HG02885 (cell line): ENCODE data around the gene HEPACAM2.

Experiments
- ATAC-seq: cut with Tn5 transposase; IDR thresholded peaks from one replicate; pipeline ENCODE4 v1.9.1; 2021; ENCODE audit warnings: mild to moderate bottlenecking; ENCODE audit not compliant: unreplicated experiment, poor library complexity

The HEPACAM2 gene

DNA sequence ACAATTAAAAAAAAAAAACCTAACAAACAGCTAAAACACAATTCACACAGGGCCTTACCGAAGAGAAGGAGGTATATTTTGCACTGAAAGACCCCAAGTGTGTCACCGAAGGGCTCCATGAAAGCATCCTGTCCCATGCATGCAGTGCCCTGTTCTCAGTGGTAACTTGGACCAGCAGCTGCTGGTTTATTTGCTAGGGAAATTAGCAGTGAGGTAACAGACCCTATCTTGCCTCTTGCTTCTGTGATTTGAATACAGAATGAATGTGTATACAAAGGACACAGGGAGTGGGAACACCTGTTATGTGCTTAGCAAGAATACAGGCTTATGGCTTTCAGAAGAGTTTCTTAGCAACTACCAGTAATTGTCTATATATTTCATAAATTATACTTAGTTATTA, at the start of gene HEPACAM2:
TSS of gene HEPACAM2 (minus strand) at position 160 of the 400 bp plus-strand sequence.
- no peak for ATAC-seq

DNA sequence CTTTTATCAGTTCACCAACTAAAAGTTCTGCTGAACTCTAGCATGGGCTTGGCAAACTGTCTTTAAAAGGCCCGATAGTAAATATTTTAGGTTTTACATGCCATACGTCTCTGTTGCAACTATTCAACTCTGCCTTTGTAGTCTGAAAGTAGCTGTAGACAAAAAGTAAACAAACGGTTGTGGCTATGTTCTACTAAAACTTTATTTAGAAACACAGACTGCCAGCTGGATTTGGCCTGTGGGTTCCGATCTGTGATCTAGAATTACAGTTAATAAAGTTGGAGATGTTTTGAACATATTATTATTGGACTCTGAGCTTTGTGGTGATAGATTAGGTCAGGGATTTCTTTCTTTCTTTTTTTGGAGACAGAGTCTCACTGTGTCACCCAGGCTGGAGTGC, 39.0 kb upstream of the HEPACAM2 start:
- no peak for ATAC-seq

DNA sequence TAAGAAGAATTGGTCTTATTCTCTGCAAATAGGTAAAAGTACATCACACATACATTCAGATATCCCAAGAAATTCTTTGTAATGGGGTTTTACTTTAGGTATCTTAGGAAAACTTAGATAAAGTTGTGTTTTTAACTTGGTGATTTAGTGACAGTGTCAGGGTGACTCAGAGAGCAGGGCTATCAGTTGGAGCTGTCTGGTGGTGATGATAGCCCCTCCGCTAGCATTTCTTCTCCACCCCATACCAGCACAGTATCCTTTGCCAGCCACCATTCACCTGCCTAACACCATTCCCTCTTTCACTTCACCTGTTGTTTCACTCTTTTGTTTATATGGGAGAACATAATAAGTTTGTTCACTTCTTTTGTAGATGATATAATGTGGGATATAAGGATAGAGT, 36.3 kb upstream of the HEPACAM2 start:
- ATAC-seq, result no peak

DNA sequence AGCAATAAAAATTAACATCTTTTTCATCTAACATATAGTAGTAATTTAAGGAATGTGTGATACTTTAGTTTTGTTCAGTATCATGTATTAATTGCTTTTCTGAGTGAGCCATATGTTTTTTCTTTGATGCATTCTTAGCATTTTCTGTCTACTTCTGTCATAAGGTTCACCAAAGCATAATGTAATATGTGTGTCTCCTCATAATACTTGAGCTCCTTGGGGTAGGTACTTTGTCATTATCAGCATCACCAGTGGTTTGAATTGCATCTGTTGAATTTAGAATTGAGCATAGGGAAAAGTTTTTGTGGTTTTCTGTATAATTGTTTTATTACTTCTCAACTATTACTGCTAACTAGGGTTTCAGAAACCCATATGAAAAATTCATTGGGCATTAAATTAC, 32.4 kb upstream of the HEPACAM2 start:
- ATAC-seq, result no peak

DNA sequence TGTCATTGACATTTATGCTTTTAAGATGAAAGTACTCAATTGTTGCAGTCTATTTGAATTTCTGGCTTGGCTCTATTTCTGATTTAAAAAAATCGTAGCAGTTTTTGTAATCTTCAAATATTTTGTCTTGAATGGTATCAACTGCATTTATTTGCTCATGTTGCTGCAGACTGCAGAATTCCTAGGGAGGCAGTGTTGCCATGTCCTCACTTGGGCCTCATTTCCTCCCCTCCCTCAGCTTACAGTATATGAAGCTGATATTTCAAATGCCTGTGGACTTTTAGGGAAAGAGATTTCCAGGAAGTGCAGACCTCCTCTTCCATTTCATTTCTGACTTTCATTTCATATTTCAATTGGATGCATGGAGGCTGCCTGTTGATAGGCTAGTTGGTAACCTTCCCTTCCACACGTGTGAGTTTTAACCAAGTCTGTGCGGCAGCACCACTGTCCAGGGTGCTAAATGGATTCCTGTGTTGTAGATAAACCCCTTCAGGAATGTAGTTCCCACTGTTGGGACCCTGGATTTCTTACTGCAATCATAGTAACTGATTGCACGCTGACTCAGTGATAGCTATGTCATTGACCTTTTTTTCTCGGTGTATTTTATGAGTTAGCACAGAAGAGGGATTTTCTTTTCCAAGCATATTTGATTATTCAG, 23.4 kb upstream of the HEPACAM2 start:
- ATAC-seq, result no peak

DNA sequence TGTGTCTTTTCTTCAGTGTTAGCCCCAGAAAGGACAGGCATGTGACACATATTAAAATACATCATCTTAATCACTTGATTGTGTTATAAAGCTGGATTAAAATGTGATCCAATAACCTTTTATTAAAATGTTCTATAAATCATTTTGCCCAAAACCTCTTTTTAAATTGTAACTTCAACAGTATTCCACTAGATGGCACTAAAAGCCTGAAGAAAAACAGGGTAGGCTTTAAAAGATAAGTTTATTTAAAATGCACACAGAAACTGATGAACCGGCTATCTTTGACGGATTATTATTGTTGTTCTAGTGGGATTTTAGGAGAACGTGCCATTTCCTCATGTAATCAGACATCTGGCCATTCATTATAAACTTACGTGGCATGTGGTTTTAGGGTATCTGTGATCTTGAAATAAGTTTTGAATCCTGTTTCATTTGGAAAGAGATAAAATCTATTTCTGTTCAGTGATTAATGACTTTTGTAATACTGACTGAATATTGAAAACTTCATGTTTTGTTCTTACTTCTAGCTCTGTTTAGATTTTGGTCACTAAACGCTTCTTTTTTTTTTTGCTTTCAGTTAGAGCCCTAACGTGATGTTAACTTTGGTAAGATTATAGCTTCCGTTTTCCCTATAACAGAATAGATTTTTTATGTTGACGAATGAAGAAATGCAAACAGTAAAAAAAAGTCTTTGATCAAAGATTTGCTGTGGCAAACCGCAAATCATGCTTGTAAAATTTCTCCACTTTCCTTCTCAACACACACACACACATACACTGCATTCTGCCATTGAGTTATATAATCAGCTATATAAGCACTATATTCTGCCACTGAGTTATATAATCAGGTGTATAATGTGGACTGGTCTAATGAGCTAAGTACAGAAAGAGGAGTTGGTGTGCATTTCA, 19.5 kb upstream of the HEPACAM2 start:
- ATAC-seq, result no peak

DNA sequence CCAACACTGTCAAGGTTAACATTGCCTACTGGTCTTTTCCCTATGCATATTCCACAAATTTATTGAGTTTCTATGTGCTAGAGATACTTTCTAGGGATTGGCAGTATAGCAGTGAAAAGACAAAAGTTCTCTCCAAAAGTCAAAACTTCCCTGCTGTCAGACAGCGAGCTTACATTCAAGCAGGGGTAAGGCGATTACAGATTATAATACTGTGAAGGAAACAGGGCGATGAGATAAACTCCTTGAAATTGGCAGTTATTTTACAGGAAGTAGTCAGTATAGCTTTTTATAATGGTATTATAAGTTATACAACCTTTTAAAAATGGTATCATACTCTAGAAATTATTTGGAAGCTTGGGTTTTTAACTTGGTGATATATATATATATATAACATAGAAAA, 15.8 kb upstream of the HEPACAM2 start:
- ATAC-seq, result no peak

DNA sequence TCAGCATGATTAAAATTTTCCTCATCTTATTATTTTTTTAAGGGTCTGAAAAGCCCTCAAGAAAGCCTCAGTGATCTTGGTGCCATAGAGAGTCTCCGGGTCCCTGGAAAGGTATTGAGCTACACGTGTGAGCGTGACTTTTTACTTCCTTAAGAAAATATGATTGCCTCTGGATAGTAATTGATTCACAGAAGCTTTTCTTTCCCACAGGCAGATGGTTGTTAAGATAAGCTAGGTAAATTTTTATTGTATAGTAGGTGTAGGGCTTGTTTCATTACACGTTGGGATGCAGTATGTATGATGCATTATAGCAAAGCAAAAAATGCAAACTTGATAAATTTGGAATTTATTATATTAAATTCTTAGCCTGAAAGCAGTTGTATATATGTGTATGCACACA, 13.6 kb upstream of the HEPACAM2 start:
- no peak for ATAC-seq

DNA sequence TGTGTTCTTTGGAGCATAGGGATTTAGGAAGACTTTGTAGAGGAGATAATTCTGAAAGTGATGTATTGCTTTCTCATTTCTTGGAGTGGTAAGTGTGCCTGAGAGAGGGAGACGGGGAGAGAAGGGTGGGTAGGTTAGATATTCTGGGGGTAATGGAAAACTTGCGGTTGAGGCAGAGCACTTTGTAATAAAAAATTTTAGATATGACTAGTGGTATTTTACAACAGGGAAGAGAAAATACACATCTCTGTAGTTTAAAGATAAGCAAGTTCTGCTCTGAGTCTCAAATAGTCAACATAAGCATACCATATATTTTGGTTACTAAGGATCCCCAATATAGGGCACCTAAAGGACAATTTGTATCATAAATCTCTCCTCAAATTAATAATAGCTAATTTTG, 12.5 kb upstream of the HEPACAM2 start:
- ATAC-seq, result no peak

DNA sequence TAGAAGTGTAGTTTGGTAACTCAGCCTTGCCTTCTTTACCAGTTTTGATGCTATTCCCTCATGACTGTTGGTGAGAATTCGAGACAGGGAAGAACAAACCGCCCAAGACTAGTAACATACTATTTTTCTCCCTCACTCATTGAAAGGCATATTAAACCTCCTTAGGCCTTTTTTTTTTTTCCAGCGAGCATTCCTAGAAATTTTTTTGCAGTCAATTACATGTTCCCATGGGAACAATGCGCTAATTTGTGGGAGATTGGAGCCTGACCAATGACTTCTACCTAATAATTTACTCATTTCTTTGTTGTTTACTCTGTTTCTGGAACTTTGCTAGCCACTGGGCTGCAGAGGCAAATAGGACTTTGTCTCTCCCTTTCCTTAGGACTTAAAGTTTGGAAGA, 11.9 kb upstream of the HEPACAM2 start:
- no peak for ATAC-seq

DNA sequence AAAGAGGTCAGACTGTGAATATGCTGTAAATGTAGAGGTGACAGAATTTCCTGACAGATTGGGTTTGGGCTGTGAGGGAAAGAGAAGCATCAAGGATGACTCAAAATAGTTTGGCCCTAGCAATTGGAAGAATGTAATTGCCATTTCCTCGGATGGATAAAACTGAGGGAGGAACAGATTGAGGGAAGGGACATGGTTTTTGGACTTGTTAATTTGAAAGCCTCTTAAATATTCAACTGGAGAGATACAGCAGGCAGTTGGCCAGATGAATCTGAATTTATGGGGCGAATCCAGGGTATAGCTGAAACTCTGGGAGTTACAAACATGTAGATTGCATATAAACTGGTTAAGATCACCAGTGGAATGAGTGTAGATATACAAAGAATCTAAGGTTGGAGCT, 9.3 kb upstream of the HEPACAM2 start:
- ATAC-seq, result no peak

DNA sequence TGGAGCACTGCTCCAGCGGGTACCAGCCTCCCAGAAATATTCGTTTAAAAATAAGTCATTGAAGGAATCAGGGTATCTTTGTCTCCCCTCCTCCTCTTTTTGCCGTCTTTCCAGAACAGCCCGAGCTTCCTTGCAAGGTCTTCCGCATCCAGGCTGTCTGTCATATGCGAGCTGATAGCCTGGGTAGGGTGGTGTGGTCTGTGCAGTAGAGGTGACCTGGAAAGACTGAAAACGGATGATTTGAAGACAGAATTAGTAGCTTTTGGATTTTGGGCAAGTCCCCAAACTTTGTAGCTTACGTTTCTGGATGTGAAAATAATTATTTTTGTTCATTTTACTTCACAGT, 6.4 kb upstream of the HEPACAM2 start:
- peak; percentile 7 for ATAC-seq

DNA sequence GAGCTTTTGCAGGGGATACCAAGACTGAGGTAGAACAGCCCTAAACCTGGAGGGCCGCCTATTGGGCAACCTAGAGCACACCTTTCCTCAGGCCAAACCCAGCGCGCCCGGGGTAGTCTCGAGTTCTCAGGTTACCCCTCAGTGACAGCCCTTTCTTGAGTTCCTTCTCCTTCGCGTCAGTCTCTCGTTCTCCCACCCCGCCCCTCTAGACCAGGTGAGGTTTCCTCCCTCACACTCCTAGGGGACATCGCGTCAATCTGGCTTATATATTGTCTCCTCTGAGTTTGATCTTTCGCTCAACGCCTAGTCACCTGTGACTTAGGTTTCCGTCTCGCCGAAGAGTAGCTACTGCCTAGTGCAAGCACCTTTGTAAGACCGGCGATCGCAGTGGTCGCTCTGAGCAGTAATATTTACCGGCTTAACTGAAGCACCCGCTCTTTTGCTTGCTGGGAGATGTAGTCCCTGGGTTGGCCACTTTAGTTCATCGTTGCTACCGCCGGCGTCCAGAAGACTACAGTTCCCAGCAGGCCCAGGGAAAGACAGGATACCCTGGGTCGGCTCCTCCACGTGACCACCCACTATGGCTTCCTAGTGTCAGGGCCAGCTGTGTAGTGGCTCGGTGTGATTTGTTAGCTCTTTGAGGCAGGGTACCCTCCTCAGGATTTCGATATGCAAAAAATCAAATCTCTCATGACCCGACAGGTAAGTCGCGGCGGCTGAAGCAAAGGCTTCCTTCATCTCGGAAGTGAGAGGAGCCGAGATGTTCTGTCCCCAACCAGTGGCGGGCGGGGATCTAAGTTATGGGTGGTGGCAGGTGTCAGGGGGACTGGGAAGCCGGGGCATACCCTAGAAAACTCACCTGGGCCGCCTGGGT, 5.8 kb upstream of the HEPACAM2 start, which contains the start of gene VPS50:
TSS of gene VPS50 (plus strand) at position 568 of the 874 bp plus-strand sequence. CDS start at position 670, 102 bp downstream.
- peak; percentile 98 for ATAC-seq

DNA sequence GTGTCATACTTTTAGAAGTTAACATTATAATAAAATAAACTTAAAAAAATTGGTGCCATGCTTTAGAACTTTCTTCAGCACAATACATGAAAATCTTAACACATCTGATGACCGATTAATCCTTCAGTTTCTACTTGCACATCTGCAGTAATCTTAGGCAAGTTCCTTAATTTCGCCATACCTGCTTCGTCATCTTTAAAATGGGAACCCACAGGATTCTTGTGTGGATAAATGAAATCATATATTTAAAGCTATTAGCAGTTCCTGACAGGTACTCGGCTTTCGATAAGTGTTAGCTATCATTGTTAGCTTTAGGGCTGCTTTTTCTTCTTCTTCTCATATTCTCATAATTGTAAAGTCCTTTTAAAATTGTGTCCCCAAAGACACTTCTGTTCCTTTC, 5.0 kb upstream of the HEPACAM2 start:
- no peak for ATAC-seq

DNA sequence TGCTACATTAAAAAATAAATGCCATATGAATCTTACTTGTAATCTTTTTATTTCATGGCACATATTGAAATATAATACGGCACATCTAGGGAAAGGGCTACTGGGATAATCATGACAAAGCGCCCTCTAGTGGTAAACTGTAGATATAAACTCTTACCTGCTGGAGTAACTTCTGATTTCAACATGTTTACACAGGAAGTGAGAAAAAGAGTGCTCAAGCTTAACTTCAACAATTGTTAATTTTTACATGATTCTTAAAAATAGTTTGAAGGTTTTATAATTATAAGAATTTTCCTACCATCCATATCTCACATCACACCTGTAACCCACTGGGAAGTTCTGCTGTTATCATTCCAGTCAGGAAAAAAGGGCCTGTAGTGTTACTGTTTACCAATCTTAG, 2.0 kb upstream of the HEPACAM2 start:
- peak; percentile 24 for ATAC-seq

DNA sequence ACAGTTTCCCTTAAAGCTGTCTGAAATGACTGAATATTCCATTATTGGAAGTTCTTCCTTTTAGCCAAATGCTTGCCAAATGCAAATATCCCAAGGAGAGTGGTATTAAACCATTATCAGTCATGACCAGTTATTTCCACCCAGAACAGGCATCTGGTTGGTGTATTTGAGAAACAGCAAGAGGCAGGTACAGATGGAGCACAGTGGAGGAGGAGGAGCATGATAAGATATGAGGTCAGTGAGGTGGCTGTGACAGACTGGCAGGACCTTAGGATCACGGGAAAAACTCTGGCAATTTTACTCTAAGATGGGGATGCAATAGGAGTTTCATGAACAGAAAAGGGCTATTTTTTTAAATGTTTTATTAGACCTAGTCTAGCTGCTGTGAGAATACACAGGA, 6.4 kb downstream of the HEPACAM2 start:
- no peak for ATAC-seq

DNA sequence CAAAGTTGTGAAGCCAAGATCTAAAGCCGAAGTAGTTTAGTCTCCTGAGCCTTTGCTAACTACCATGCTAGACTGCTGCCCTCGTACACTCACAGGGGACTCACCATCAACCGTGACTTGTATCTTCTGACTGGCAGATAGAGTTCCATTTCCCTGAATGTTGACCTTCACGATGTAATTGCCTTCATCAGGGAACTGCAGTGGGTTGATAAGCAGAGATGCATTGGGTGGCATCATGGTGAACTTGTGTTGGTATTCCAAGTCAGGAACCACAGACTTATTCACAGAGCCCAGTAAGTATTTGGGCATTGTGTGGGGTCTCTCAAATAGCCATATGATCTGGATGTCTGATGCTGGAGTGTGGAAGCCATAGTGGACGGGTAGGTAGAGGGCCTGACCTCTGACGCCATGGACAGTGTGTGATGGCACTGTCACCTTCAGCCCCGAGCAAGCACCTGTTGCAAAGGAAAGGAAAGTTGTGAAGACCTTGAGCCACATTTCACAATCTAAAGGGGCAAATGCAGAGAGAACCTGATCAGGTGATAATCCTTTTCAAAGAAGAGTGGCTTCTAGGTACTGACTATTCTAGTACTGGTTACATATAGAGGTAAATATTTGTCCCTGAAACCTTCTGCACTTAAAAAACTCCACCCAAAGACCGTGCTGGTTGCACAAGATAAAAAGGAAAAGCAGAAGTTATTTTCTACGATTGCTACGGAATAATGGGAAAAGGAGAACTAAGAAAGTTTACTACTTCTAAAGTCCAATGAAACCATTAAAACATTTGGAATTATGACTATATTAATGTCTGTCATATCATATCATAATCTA, 7.1 kb downstream of the HEPACAM2 start:
- no peak for ATAC-seq

DNA sequence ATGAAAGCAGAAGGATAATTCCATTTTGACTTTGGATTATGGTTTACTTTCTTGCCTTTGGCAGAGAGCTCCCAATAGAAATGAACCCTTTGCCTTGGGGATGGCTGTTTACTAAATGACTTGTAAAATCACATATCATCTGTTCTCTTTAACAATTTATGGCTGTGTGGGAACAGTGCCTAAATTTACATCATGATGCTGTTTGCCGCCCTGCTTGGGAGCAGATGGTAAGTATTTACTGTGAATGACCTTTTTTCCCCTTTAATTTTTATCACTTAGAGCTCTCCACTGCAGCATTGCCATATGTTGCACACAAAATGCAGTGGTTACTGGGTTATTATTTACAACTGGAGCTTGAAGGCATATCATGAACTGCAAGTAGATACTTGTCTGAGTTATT, 13.4 kb downstream of the HEPACAM2 start:
- no peak for ATAC-seq

DNA sequence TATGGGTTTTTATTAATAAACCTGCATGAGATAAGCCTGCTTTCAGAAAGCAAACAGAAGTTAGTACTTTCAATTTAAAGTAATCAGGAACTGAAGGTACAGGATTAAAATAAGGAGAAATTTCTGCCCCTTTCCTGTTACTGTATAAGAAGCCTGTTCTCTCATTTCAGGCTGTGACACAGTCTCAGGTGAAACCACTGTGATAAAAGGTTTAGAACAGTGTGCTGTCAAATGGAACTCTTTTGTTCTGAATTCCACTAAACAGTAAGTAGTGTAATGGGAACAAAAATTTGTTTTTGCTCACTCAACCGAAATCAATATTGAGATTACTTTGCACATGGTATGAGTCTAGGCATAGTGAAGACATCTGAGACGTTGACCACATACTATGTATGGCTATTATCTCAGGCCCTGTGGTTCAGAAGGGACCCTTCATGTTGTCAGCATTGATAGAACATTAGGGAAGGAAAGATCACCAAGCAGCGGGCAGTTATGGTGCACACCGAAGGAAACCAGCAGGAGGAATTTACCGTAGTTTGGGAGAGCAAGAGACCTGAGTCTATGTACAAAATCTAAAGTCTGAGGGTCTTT, 14.9 kb downstream of the HEPACAM2 start:
- ATAC-seq, result no peak

DNA sequence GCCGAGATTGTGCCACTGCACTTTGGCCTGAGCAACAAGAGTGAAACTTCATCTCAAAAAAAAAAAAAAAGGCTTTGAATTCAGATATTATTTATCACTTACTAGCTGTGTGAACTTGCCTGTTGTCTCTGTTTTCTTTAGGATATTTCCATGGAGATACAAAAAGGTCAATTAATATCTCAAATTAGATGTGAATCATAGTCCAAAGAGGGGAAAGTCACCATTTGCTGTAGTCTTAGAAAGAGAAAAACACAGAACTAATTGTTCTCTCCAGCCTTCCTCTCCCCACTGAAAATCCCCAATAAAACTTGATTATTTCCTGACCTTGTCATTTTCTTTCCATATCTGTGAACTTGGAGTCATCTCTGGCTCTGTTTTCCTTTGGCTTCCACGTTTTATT, 21.2 kb downstream of the HEPACAM2 start:
- ATAC-seq, result no peak
